Measurements from ENCODE around the gene DLGAP3.

DLGAP3 gene

GRCh38 chr1:34871443-34872132 lies 57.9 kb downstream of the DLGAP3 start:
- POLR2A ChIA-PET, result interaction anchor here (1.6 kb wide), 1 partner anchor 12 kb away, joined by 5 read pairs; the partner anchor contains the start of gene SMIM12
- no peak for DNase-seq (ENCODE audit: extremely low spot score)
- no peak for TF ChIP-seq ZNF384 (IDR thresholded peaks at IDR 0.05)
- TF ChIP-seq BHLHE40 (IDR thresholded peaks at IDR 0.05; ENCODE audit: borderline replicate concordance), result no peak
- no peak for TF ChIP-seq ARNT (IDR thresholded peaks at IDR 0.05)
- TF ChIP-seq ELF4 (IDR thresholded peaks at IDR 0.05), result no peak
- TF ChIP-seq, protein P1, sequence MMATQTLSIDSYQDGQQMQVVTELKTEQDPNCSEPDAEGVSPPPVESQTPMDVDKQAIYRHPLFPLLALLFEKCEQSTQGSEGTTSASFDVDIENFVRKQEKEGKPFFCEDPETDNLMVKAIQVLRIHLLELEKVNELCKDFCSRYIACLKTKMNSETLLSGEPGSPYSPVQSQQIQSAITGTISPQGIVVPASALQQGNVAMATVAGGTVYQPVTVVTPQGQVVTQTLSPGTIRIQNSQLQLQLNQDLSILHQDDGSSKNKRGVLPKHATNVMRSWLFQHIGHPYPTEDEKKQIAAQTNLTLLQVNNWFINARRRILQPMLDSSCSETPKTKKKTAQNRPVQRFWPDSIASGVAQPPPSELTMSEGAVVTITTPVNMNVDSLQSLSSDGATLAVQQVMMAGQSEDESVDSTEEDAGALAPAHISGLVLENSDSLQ (IDR thresholded peaks at IDR 0.05), result no peak
- TF ChIP-seq SUZ12 (IDR thresholded peaks at IDR 0.05), result no peak
- no peak for TF ChIP-seq NFRKB (IDR thresholded peaks at IDR 0.05)
- TF ChIP-seq SP1 (IDR thresholded peaks at IDR 0.05), result no peak
- no peak for TF ChIP-seq HDGF (IDR thresholded peaks at IDR 0.05; ENCODE audit: borderline replicate concordance)
- CTCF ChIA-PET, result interaction anchor here (1.6 kb wide), 1 partner anchor 12 kb away, joined by 4 read pairs; the partner anchor contains the start of gene SMIM12

GRCh38 chr1:34870395-34870794 lies 59.1 kb downstream of the DLGAP3 start:
- CTCF ChIA-PET, result no interaction called here
- no peak for TF ChIP-seq SUZ12 (IDR thresholded peaks at IDR 0.05)
- TF ChIP-seq ELF4 (IDR thresholded peaks at IDR 0.05), result no peak
- no peak for TF ChIP-seq CTBP1 (IDR thresholded peaks at IDR 0.05; ENCODE audit: borderline replicate concordance)
- TF ChIP-seq NFRKB (IDR thresholded peaks at IDR 0.05), result no peak
- TF ChIP-seq FOXK2 (IDR thresholded peaks at IDR 0.05), result no peak
- no peak for TF ChIP-seq HDGF (IDR thresholded peaks at IDR 0.05; ENCODE audit: borderline replicate concordance)
- no peak for TF ChIP-seq FOXM1 (IDR thresholded peaks at IDR 0.05; ENCODE audit: borderline replicate concordance)
- no peak for TF ChIP-seq ZNF384 (IDR thresholded peaks at IDR 0.05)
- TF ChIP-seq ARNT (IDR thresholded peaks at IDR 0.05), result no peak
- TF ChIP-seq, protein P1 (IDR thresholded peaks at IDR 0.05), result no peak
- no peak for TF ChIP-seq TARDBP (IDR thresholded peaks at IDR 0.05)
- TF ChIP-seq BHLHE40 (IDR thresholded peaks at IDR 0.05; ENCODE audit: borderline replicate concordance), result no peak
- no peak for TF ChIP-seq FOXA1 (IDR thresholded peaks at IDR 0.05)
- TF ChIP-seq L3MBTL2 (conservative IDR thresholded peaks at IDR 0.05), result no peak
- no peak for TF ChIP-seq LEF1 (IDR thresholded peaks at IDR 0.05; ENCODE audit: borderline replicate concordance)
- TF ChIP-seq SP1 (IDR thresholded peaks at IDR 0.05), result no peak
- DNase-seq (ENCODE audit: extremely low spot score), result no peak
- POLR2A ChIA-PET, result interaction anchor here (3.0 kb wide), 1 partner anchor 11 kb away, joined by 14 read pairs; the partner anchor contains the start of gene SMIM12

- ChIA-PET CTCF (interaction anchor here (0.7 kb wide), 1 partner anchor 22 kb away, joined by 3 read pairs; no protein-coding TSS in a partner anchor), POLR2A (interaction anchor here (3.0 kb wide), 1 partner anchor 10 kb away, joined by 14 read pairs; the partner anchor contains the start of gene SMIM12)
Observed at GRCh38 chr1:34869760-34870159, 59.7 kb downstream of the DLGAP3 start.

GRCh38 chr1:34868230-34869049 lies 61.0 kb downstream of the DLGAP3 start:
- ChIA-PET POLR2A (interaction anchor here (3.0 kb wide), 1 partner anchor 9 kb away, joined by 14 read pairs; the partner anchor contains the start of gene SMIM12), CTCF (interaction anchor here (1.5 to 1.8 kb wide), 2 partner anchors 9 to 13 kb away, joined by 4 read pairs; partner anchors contain the start of gene SMIM12)
- TF ChIP-seq BHLHE40 (IDR thresholded peaks at IDR 0.05; ENCODE audit: borderline replicate concordance) (no peak), LEF1 (IDR thresholded peaks at IDR 0.05; ENCODE audit: borderline replicate concordance) (no peak)
- no peak for DNase-seq (ENCODE audit: extremely low spot score)

More at GRCh38 chr1:34869760-34870159, 59.7 kb downstream of the DLGAP3 start:
- no peak for DNase-seq (ENCODE audit: extremely low spot score)
- no peak for TF ChIP-seq NFRKB (IDR thresholded peaks at IDR 0.05)
- no peak for TF ChIP-seq ZNF384 (IDR thresholded peaks at IDR 0.05)
- TF ChIP-seq SUZ12 (IDR thresholded peaks at IDR 0.05), result no peak
- no peak for TF ChIP-seq TARDBP (IDR thresholded peaks at IDR 0.05)
- TF ChIP-seq L3MBTL2 (conservative IDR thresholded peaks at IDR 0.05), result no peak
- TF ChIP-seq ARNT (IDR thresholded peaks at IDR 0.05), result no peak
- TF ChIP-seq BHLHE40 (IDR thresholded peaks at IDR 0.05; ENCODE audit: borderline replicate concordance), result no peak
- no peak for TF ChIP-seq CTBP1 (IDR thresholded peaks at IDR 0.05; ENCODE audit: borderline replicate concordance)

DNA sequence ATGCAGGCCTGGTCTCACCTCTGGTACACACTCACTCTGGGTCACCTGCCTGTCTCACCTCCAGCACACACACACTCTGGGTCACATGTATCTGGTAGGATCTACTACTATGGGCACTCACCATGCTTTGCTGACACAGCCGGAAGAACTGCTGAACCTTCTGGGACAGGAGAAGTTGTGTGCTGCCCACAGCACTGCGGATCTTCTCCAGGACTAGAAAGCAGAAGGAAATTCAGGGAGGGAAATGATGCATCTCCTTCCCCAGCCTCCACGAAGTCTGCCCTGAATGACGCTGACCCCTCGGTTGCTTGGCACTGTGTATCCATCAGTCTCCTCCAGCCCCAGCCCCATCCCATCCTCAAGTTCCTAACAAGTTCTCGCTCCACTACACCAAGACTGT lies 62.0 kb downstream of the DLGAP3 start:
- ChIA-PET POLR2A (interaction anchor here (0.7 to 3.0 kb wide), 2 partner anchors 8 to 165 kb away, joined by 3 to 14 read pairs; partner anchors contain the start of genes SMIM12 and ZMYM6), CTCF (interaction anchor here (0.6 to 1.8 kb wide), 5 partner anchors 8 to 1767 kb away, joined by 3 to 5 read pairs (median 4); partner anchors contain the start of gene SMIM12)
- DNase-seq (ENCODE audit: extremely low spot score), result no peak
- no peak for TF ChIP-seq HDGF (IDR thresholded peaks at IDR 0.05; ENCODE audit: borderline replicate concordance)
- no peak for TF ChIP-seq ZNF384 (IDR thresholded peaks at IDR 0.05)
- no peak for TF ChIP-seq FOXM1 (IDR thresholded peaks at IDR 0.05; ENCODE audit: borderline replicate concordance)
- TF ChIP-seq TARDBP (IDR thresholded peaks at IDR 0.05), result no peak
- TF ChIP-seq BHLHE40 (IDR thresholded peaks at IDR 0.05; ENCODE audit: borderline replicate concordance), result no peak
- TF ChIP-seq FOXA1 (IDR thresholded peaks at IDR 0.05), result no peak
- TF ChIP-seq SUZ12 (IDR thresholded peaks at IDR 0.05), result no peak
- TF ChIP-seq L3MBTL2 (conservative IDR thresholded peaks at IDR 0.05), result no peak

- DNase-seq (ENCODE audit: extremely low spot score), result no peak
- ChIA-PET POLR2A (interaction anchor here (0.7 to 1.4 kb wide), 4 partner anchors 10 to 165 kb away, joined by 3 to 6 read pairs (median 3); partner anchors contain the start of genes TMEM35B and ZMYM6), CTCF (interaction anchor here (0.6 to 1.8 kb wide), 8 partner anchors 9 to 1768 kb away, joined by 3 to 5 read pairs (median 3); no protein-coding TSS in a partner anchor)
- TF ChIP-seq FOXM1 (IDR thresholded peaks at IDR 0.05; ENCODE audit: borderline replicate concordance) (no peak), CTBP1 (IDR thresholded peaks at IDR 0.05; ENCODE audit: borderline replicate concordance) (no peak), ELF4 (IDR thresholded peaks at IDR 0.05) (no peak), FOXA1 (IDR thresholded peaks at IDR 0.05) (no peak), SP1 (IDR thresholded peaks at IDR 0.05) (no peak), FOXK2 (IDR thresholded peaks at IDR 0.05) (no peak), BHLHE40 (IDR thresholded peaks at IDR 0.05; ENCODE audit: borderline replicate concordance) (no peak), ARNT (IDR thresholded peaks at IDR 0.05) (no peak), HDGF (IDR thresholded peaks at IDR 0.05; ENCODE audit: borderline replicate concordance) (no peak), NFRKB (IDR thresholded peaks at IDR 0.05) (no peak), L3MBTL2 (conservative IDR thresholded peaks at IDR 0.05) (no peak)
- TF ChIP-seq, protein P1 (IDR thresholded peaks at IDR 0.05), result no peak
Observed at GRCh38 chr1:34866762-34867109, 62.7 kb downstream of the DLGAP3 start.

Data from HEK293T (cell line).